Endodermal cell (in vitro differentiated cells): ENCODE measurements around the gene RAI14. TPM values are rescaled to one million over a fixed set of nuclear protein-coding genes. Genes with fewer than 3 reads are reported as not detected.

Source experiments
- DNase-seq: peaks from one replicate; pipeline ENCODE4 v3.0.0-alpha.2; 2017
- H3K27ac ChIP-seq: 2 replicates; pipeline ENCODE4 v1.5.1; 2013; ENCODE audit warnings: mild to moderate bottlenecking, low read depth, low read length, moderate library complexity
- H3K27me3 ChIP-seq: 2 replicates; pipeline ENCODE4 v1.6.1; 2013; ENCODE audit warnings: mild to moderate bottlenecking, low read length, moderate library complexity; ENCODE audit not compliant: insufficient read depth, control insufficient read depth, poor library complexity, severe bottlenecking
- H3K36me3 ChIP-seq: 2 replicates; pipeline ENCODE4 v1.7.0; 2013; ENCODE audit warnings: mild to moderate bottlenecking, low read length, moderate library complexity; ENCODE audit not compliant: control insufficient read depth, insufficient read depth
- H3K4me1 ChIP-seq: one replicate; pipeline ENCODE4 v1.7.0; 2013; ENCODE audit warnings: low read length; ENCODE audit not compliant: control insufficient read depth, insufficient read depth
- H3K4me3 ChIP-seq: 2 replicates; pipeline ENCODE4 v1.5.1; 2013; ENCODE audit warnings: mild to moderate bottlenecking, low read length, moderate library complexity
- H3K9ac ChIP-seq: 2 replicates; pipeline ENCODE4 v1.6.1; 2013; ENCODE audit warnings: mild to moderate bottlenecking, low read length, moderate library complexity; ENCODE audit not compliant: poor library complexity, severe bottlenecking; ENCODE audit errors: extremely low read depth
- H3K9me3 ChIP-seq: 2 replicates; pipeline ENCODE4 v1.6.1; 2013; ENCODE audit warnings: mild to moderate bottlenecking, low read length, moderate library complexity; ENCODE audit not compliant: control insufficient read depth
- H3K27ac Mint-ChIP-seq: 2 replicates; pipeline ENCODE4 v1.8.0; 2020; ENCODE audit warnings: mixed read lengths
- H3K27me3 Mint-ChIP-seq: 2 replicates; pipeline ENCODE4 v1.8.0; 2021; ENCODE audit warnings: mild to moderate bottlenecking, mixed read lengths; ENCODE audit not compliant: insufficient read depth
- H3K36me3 Mint-ChIP-seq: 2 replicates; pipeline ENCODE4 v1.8.0; 2020; ENCODE audit warnings: low read depth, mixed read lengths
- H3K4me1 Mint-ChIP-seq: 2 replicates; pipeline ENCODE4 v1.8.0; 2020; ENCODE audit warnings: mixed read lengths
- H3K4me3 Mint-ChIP-seq: 2 replicates; pipeline ENCODE4 v1.8.0; 2020; ENCODE audit warnings: mild to moderate bottlenecking, moderate library complexity, mixed read lengths
- H3K9me3 Mint-ChIP-seq: 2 replicates; pipeline ENCODE4 v1.8.0; 2020; ENCODE audit warnings: mild to moderate bottlenecking, mixed read lengths
- WGBS, 2 experiments: methylation state at CpG; one replicate each; pipeline versions ENCODE4 v1.1.5 to v1.1.7; 2013; ENCODE audit warnings: missing lambda C conversion rate in 2 of 2, mixed read lengths in 1 of 2; ENCODE audit not compliant: insufficient coverage in 1 of 2, insufficient read length in 1 of 2; 5-methylcytosine and 5-hydroxymethylcytosine counted together
- total RNA-seq, 2 donors: library from RNA; stranded (reverse); fragmentation: NEBNext Ultra II Directional in 1 of 2; extraction: Animal tissue kit (Norgen Biotek cat#: 25700) in 1 of 2; gene quantifications; 2 replicates in 1 of 2; 3 replicates in 1 of 2; pipeline ENCODE4 v1.2.1, GENCODE V29; 2021
- TF ChIP-seq, protein P1 (sequence below): fragments of 200-600 bp; sonication (generic); conservative IDR thresholded peaks from 2 replicates; pipeline ENCODE4 v1.5.0; 2021; ENCODE audit warnings: antibody characterized with exemption, mild to moderate bottlenecking

The RAI14 gene
- total RNA-seq, 2 donors from 2014 or later = 66.6 to 87.5 TPM

DNA sequence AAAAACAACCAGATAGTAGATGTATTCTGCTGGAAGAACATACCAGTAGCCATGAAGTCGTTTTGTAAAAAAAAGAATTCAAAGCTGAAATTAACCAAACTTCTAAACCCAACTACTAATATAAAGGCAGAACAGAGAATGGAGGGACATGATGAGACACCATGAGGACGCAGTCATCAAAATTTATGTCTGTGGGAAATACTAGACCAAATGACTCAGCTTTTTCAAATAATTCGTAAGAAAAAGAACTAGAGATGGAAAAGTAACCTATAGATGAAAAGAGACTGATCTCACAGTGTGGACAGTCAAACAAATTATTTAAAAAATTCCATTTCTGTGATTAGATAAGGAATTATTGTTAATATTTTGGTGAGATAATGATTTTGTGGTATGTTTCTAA lies 193.1 kb downstream of the RAI14 start:
- Histone ChIP-seq H3K9ac (no peak overlapping the region), H3K4me1 (no peaks in the 10 kb centered on the region), H3K4me3 (no peak overlapping the region), H3K27ac (no peak overlapping the region), H3K9me3 (no peaks in the 10 kb centered on the region), H3K27me3 (no peaks in the 10 kb centered on the region), H3K36me3 (no peaks in the 10 kb centered on the region)
- Mint-ChIP-seq H3K36me3 (no peaks in the 10 kb centered on the region), H3K9me3 (no peaks in the 10 kb centered on the region), H3K27ac (no peak overlapping the region), H3K4me3 (no peak overlapping the region), H3K4me1 (no peaks in the 10 kb centered on the region), H3K27me3 (no peaks in the 10 kb centered on the region)
- no peak for DNase-seq
- WGBS, 2 experiments = 71 to 88% methylated on average over 1 to 3 of the region's 3 CpGs
- TF ChIP-seq, protein P1, sequence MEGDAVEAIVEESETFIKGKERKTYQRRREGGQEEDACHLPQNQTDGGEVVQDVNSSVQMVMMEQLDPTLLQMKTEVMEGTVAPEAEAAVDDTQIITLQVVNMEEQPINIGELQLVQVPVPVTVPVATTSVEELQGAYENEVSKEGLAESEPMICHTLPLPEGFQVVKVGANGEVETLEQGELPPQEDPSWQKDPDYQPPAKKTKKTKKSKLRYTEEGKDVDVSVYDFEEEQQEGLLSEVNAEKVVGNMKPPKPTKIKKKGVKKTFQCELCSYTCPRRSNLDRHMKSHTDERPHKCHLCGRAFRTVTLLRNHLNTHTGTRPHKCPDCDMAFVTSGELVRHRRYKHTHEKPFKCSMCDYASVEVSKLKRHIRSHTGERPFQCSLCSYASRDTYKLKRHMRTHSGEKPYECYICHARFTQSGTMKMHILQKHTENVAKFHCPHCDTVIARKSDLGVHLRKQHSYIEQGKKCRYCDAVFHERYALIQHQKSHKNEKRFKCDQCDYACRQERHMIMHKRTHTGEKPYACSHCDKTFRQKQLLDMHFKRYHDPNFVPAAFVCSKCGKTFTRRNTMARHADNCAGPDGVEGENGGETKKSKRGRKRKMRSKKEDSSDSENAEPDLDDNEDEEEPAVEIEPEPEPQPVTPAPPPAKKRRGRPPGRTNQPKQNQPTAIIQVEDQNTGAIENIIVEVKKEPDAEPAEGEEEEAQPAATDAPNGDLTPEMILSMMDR = no peak

DNA sequence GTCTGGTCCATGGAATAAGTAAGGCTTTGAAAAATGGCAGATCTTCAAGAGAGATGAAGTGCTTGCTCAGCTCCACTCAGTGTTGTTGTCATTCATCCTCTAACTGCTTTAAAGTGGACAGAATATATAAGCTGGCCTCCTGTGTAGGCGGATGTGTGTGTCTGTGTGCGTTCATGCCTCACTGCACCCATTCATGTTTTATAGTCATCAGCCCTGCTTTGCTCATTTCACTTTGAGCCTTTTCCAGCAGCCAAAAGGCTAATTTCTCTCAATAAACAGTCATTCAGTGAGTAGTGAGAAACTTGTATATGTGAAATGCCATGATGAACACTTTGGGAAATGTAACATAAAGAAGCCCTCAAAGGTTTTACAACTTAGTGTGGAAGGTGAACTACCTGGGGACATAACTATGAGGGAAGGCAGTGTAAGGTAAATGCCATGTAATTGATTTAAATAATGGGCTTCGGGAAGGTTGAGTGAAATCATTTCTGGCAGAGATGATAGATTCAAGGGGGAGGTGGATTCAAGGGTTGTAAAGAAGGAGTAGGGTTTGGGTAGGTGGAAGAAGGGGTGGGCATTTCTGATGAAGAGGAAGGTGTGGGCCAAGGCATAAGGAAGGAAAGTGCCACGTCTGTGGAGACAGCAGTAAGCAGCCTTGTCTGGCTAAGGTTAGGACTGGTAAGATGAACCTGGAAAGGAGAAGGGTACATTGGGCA lies 198.5 kb downstream of the RAI14 start:
- H3K9ac ChIP-seq = no peak overlapping the region
- no peaks in the 10 kb centered on the region for H3K36me3 ChIP-seq
- H3K4me1 ChIP-seq = no peaks in the 10 kb centered on the region
- WGBS, 2 experiments = 76 to 88% methylated on average over 3 to 4 of the region's 4 CpGs
- no peaks in the 10 kb centered on the region for H3K27me3 Mint-ChIP-seq
- no peaks in the 10 kb centered on the region for H3K9me3 Mint-ChIP-seq
- TF ChIP-seq, protein P1 = no peak
- H3K9me3 ChIP-seq = no peaks in the 10 kb centered on the region
- no peak overlapping the region for H3K4me3 Mint-ChIP-seq
- no peaks in the 10 kb centered on the region for H3K4me1 Mint-ChIP-seq
- no peak overlapping the region for H3K27ac Mint-ChIP-seq
- no peak overlapping the region for H3K4me3 ChIP-seq
- H3K27me3 ChIP-seq = no peaks in the 10 kb centered on the region
- no peak for DNase-seq
- no peaks in the 10 kb centered on the region for H3K36me3 Mint-ChIP-seq
- H3K27ac ChIP-seq = peak overlapping the region; percentile 34

DNA sequence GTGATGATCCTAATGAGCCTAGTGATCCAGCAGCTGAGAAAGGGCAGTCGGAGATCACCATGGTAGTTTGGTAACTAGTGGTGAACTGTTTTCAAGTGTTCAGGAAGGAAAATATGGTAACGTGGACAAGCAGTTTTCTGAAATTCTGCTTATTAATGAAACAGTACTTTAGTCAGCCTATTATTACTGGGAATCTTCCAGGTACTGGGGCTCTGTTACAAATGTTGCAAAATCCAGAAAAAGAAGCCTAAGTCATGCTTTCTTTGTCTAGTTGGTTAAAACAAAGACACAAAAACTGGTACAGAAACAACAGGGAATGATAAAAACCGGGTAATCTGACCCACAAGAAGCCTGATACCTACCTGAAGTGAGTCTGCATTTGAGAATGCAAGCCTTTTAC lies 201.0 kb downstream of the RAI14 start:
- no peaks in the 10 kb centered on the region for H3K4me1 Mint-ChIP-seq
- H3K4me3 Mint-ChIP-seq = no peak overlapping the region
- Histone ChIP-seq H3K27me3 (no peaks in the 10 kb centered on the region), H3K36me3 (no peaks in the 10 kb centered on the region), H3K27ac (no peak overlapping the region), H3K9me3 (no peaks in the 10 kb centered on the region), H3K4me3 (no peak overlapping the region), H3K9ac (no peak overlapping the region), H3K4me1 (no peaks in the 10 kb centered on the region)
- H3K27ac Mint-ChIP-seq = no peak overlapping the region
- WGBS, 2 experiments = 85 to 89% methylated on average over 2 to 3 of the region's 3 CpGs
- DNase-seq = no peak
- H3K9me3 Mint-ChIP-seq = no peaks in the 10 kb centered on the region
- TF ChIP-seq, protein P1 = no peak
- no peaks in the 10 kb centered on the region for H3K36me3 Mint-ChIP-seq
- no peaks in the 10 kb centered on the region for H3K27me3 Mint-ChIP-seq
